GM23338 (cell line): ENCODE data around the gene DCAF6. TPM values are rescaled to one million over a fixed set of nuclear protein-coding genes. Genes with fewer than 3 reads are reported as not detected.

Experiments
- ATAC-seq: fragments of 200-7000 bp; cut with Tn5 transposase; 3 replicates; pipeline ENCODE4 v1.9.1; 2020
- DNase-seq: peaks from one replicate; pipeline ENCODE4 v3.0.0-alpha.2; 2015; ENCODE audit warnings: low spot score
- H2AFZ ChIP-seq: fragments of 200-600 bp; sonication (generic); 2 replicates; pipeline ENCODE4 v1.8.0; 2016; ENCODE audit warnings: antibody characterized with exemption, mild to moderate bottlenecking, moderate library complexity
- H3F3A ChIP-seq: fragments of 200-600 bp; sonication (generic); replicated peaks from 2 replicates; pipeline ENCODE4 v1.8.0; 2017; ENCODE audit warnings: antibody characterized with exemption, mixed run types, low read depth
- H3K27ac ChIP-seq: fragments of 200-600 bp; sonication (generic); 2 replicates; pipeline ENCODE4 v1.6.1; 2016; ENCODE audit warnings: low read depth
- H3K27me3 ChIP-seq: fragments of 200-600 bp; sonication (generic); 2 replicates; pipeline ENCODE4 v1.8.0; 2016; ENCODE audit warnings: mild to moderate bottlenecking, mixed run types, moderate library complexity; ENCODE audit not compliant: insufficient read depth
- H3K36me3 ChIP-seq: fragments of 200-600 bp; sonication (generic); 2 replicates; pipeline ENCODE4 v1.8.0; 2016; ENCODE audit warnings: mild to moderate bottlenecking; ENCODE audit not compliant: insufficient read depth
- H3K4me1 ChIP-seq: fragments of 200-600 bp; sonication (generic); 2 replicates; pipeline ENCODE4 v1.8.0; 2016; ENCODE audit warnings: mild to moderate bottlenecking, moderate library complexity; ENCODE audit not compliant: insufficient read depth
- H3K4me2 ChIP-seq: fragments of 200-600 bp; sonication (generic); 2 replicates; pipeline ENCODE4 v1.7.1; 2017; ENCODE audit warnings: mixed run types
- H3K4me3 ChIP-seq: fragments of 200-600 bp; sonication (generic); 2 replicates; pipeline ENCODE4 v1.6.1; 2016; ENCODE audit warnings: mixed run types
- H3K79me2 ChIP-seq: fragments of 200-600 bp; sonication (generic); replicated peaks from 2 replicates; pipeline ENCODE4 v1.8.0; 2017; ENCODE audit warnings: mild to moderate bottlenecking; ENCODE audit not compliant: insufficient read depth
- H3K9me2 ChIP-seq: fragments of 200-600 bp; sonication (generic); 2 replicates; pipeline ENCODE4 v1.8.0; 2017; ENCODE audit not compliant: insufficient read depth
- H4K20me1 ChIP-seq: fragments of 200-600 bp; sonication (generic); replicated peaks from 2 replicates; pipeline ENCODE4 v1.8.0; 2017; ENCODE audit warnings: mild to moderate bottlenecking; ENCODE audit not compliant: insufficient read depth
- H3K27ac Mint-ChIP-seq: 2 replicates; pipeline ENCODE4 v1.8.0; 2020; ENCODE audit warnings: inconsistent platforms, mild to moderate bottlenecking, moderate library complexity, mixed read lengths
- H3K27me3 Mint-ChIP-seq: 3 replicates; pipeline ENCODE4 v1.8.0; 2022; ENCODE audit warnings: low read depth, mild to moderate bottlenecking, moderate library complexity, mixed read lengths, inconsistent platforms; ENCODE audit not compliant: insufficient read depth, poor library complexity
- H3K36me3 Mint-ChIP-seq: 3 replicates; pipeline ENCODE4 v1.8.0; 2021; ENCODE audit warnings: low read depth, mild to moderate bottlenecking, inconsistent platforms, moderate library complexity, mixed read lengths
- H3K4me1 Mint-ChIP-seq: 3 replicates; pipeline ENCODE4 v1.8.0; 2020; ENCODE audit warnings: mild to moderate bottlenecking, inconsistent platforms, mixed read lengths
- H3K4me3 Mint-ChIP-seq: 3 replicates; pipeline ENCODE4 v1.8.0; 2021; ENCODE audit warnings: moderate library complexity, mild to moderate bottlenecking, inconsistent platforms, mixed read lengths
- H3K9me3 Mint-ChIP-seq: 3 replicates; pipeline ENCODE4 v1.8.0; 2020; ENCODE audit warnings: moderate library complexity, mild to moderate bottlenecking, inconsistent platforms, mixed read lengths
- CREB1 ChIP-seq: fragments of 250-450 bp; sonication (Bioruptor Pico); IDR thresholded peaks from 2 replicates; pipeline ENCODE4 v1.5.0; 2020; ENCODE audit warnings: low read depth, mild to moderate bottlenecking, moderate library complexity
- CTCF ChIP-seq, 2 experiments: fragments of 200-600 bp in 1 of 2; sonication (generic) in 1 of 2; conservative IDR thresholded peaks; 2 replicates each; pipeline versions ENCODE4 v1.5.1 to v1.6.1; 2016 to 2017; ENCODE audit warnings: antibody characterized with exemption in 2 of 2, low read depth in 2 of 2, mild to moderate bottlenecking in 2 of 2, moderate library complexity in 1 of 2
- ETS1 ChIP-seq: IDR thresholded peaks from 2 replicates; pipeline ENCODE4 v1.6.1; 2016; ENCODE audit warnings: antibody characterized with exemption
- EZH2 ChIP-seq: fragments of 200-600 bp; sonication (generic); IDR thresholded peaks from one replicate; pipeline ENCODE4 v1.8.0; 2017; ENCODE audit warnings: antibody characterized with exemption, mild to moderate bottlenecking, low read depth; ENCODE audit not compliant: unreplicated experiment
- EZH2phosphoT487 ChIP-seq: fragments of 200-600 bp; sonication (generic); IDR thresholded peaks from one replicate; pipeline ENCODE4 v1.8.1; 2018; ENCODE audit warnings: antibody characterized with exemption; ENCODE audit not compliant: unreplicated experiment
- JUNB ChIP-seq: IDR thresholded peaks from one replicate; pipeline ENCODE4 v1.6.1; 2016; ENCODE audit warnings: antibody characterized with exemption; ENCODE audit not compliant: unreplicated experiment
- NANOG ChIP-seq: IDR thresholded peaks from 2 replicates; pipeline ENCODE4 v1.6.1; 2016; ENCODE audit warnings: antibody characterized with exemption, borderline replicate concordance
- POLR2AphosphoS5 ChIP-seq: IDR thresholded peaks from 2 replicates; pipeline ENCODE4 v1.6.1; 2016; ENCODE audit warnings: antibody characterized with exemption, low read depth
- REST ChIP-seq: IDR thresholded peaks from one replicate; pipeline ENCODE4 v1.6.1; 2018; ENCODE audit warnings: antibody characterized with exemption; ENCODE audit not compliant: unreplicated experiment
- STAT1 ChIP-seq: IDR thresholded peaks from one replicate; pipeline ENCODE4 v1.6.1; 2016; ENCODE audit warnings: antibody characterized with exemption; ENCODE audit not compliant: unreplicated experiment
- ZNF114 ChIP-seq: fragments of 250-450 bp; sonication (Bioruptor Pico); IDR thresholded peaks from 2 replicates; pipeline ENCODE4 v1.5.0; 2020; ENCODE audit warnings: mild to moderate bottlenecking, moderate library complexity
- ZNF331 ChIP-seq: fragments of 250-450 bp; sonication (Bioruptor Pico); IDR thresholded peaks from 2 replicates; pipeline ENCODE4 v1.5.0; 2020; ENCODE audit warnings: low read depth, mild to moderate bottlenecking, moderate library complexity
- ZNF462 ChIP-seq: fragments of 250-450 bp; sonication (Bioruptor Pico); IDR thresholded peaks from 2 replicates; pipeline ENCODE4 v1.5.0; 2020; ENCODE audit warnings: mild to moderate bottlenecking, moderate library complexity
- polyA plus RNA-seq: library from polyadenylated mRNA; unstranded; fragments of >200 nt; fragmentation: Nextera tagmentation; extraction: Ambion mirVana; gene quantifications from 2 replicates; pipeline ENCODE4 v1.2.1, GENCODE V29; 2016
- total RNA-seq: library from RNA; depleted of rRNA; stranded (reverse); fragments of >200 nt; shearing (Covaris generic); gene quantifications from 2 replicates; pipeline ENCODE4 v1.2.3, GENCODE V29; 2014

The DCAF6 gene
- total and polyA plus RNA-seq, 2 experiments from 2014 or later = 18.6 to 27.3 TPM

GRCh38 chr1:167910530-167910929, 26.0 kb upstream of the DCAF6 start:
- peaks cover 14% of the 10 kb centered on the region for H3K36me3 Mint-ChIP-seq
- peaks cover 22% of the 10 kb centered on the region for H3K9me3 Mint-ChIP-seq
- ATAC-seq (no peak), DNase-seq (no peak)
- Histone ChIP-seq H2AFZ (no peak overlapping the region), H3F3A (no peaks in the 10 kb centered on the region), H3K36me3 (peaks cover 9% of the 10 kb centered on the region; the same call in 1 of the 2 replicates), H3K79me2 (no peaks in the 10 kb centered on the region), H3K9me2 (no peaks in the 10 kb centered on the region), H3K4me1 (peaks cover 34% of the 10 kb centered on the region), H4K20me1 (no peaks in the 10 kb centered on the region), H3K27ac (no peak overlapping the region), H3K27me3 (no peaks in the 10 kb centered on the region), H3K4me3 (no peak overlapping the region), H3K4me2 (no peak overlapping the region)
- TF ChIP-seq ZNF114 (CRISPR knock-in tag) (no peak), EZH2 (no peak), ZNF462 (CRISPR knock-in tag) (no peak), ZNF331 (CRISPR knock-in tag) (no peak), CREB1 (CRISPR knock-in tag) (no peak), STAT1 (no peak), CTCF (conservative IDR thresholded peaks at IDR 0.05; ENCODE audit: low read depth in 2 of 2) (no peak), EZH2phosphoT487 (no peak), REST (no peak), JUNB (no peak), ETS1 (no peak), POLR2AphosphoS5 (no peak), NANOG (no peak)
- H3K27ac Mint-ChIP-seq = no peak overlapping the region
- H3K4me1 Mint-ChIP-seq = peaks cover 23% of the 10 kb centered on the region
- no peak overlapping the region for H3K4me3 Mint-ChIP-seq
- H3K27me3 Mint-ChIP-seq = peaks cover 1% of the 10 kb centered on the region
